ENCODE data around the gene ZFYVE1. TPM values are rescaled to one million over a fixed set of nuclear protein-coding genes. Genes with fewer than 3 reads are reported as not detected.

ZFYVE1 gene
- total RNA-seq, 1 donor from 2014 or later, result 73.9 TPM

GRCh38 chr14:72982146-72982708, 44.7 kb downstream of the ZFYVE1 start:
- TF ChIP-seq CTCF (IDR thresholded peaks at IDR 0.05), result no peak
- DNase-seq (ENCODE audit: low spot score in 2 of 2), result no peak
- Histone ChIP-seq H3K9me3 (no peaks in the 10 kb centered on the region), H3K27ac (no peak overlapping the region), H3K4me1 (no peaks in the 10 kb centered on the region), H3K27me3 (no peaks in the 10 kb centered on the region), H3K4me3 (no peak overlapping the region), H3K36me3 (peaks cover 41 to 68% of the 10 kb centered on the region in 2 donors)
- intact Hi-C loops (cut with DNase I), result no loop called here

GRCh38 chr14:72980863-72981262, 46.0 kb downstream of the ZFYVE1 start:
- Histone ChIP-seq H3K9me3 (no peaks in the 10 kb centered on the region), H3K27ac (no peak overlapping the region), H3K4me3 (no peak overlapping the region), H3K4me1 (no peaks in the 10 kb centered on the region), H3K36me3 (peaks cover 34 to 74% of the 10 kb centered on the region in 2 donors), H3K27me3 (no peaks in the 10 kb centered on the region)
- TF ChIP-seq CTCF (IDR thresholded peaks at IDR 0.05), result no peak
- no peak for DNase-seq (ENCODE audit: low spot score in 2 of 2)
- intact Hi-C loops (cut with DNase I), result no loop called here

GRCh38 chr14:72978856-72979255, 48.0 kb downstream of the ZFYVE1 start:
- DNase-seq (ENCODE audit: low spot score in 2 of 2), result no peak
- Histone ChIP-seq H3K27me3 (no peaks in the 10 kb centered on the region), H3K9me3 (no peaks in the 10 kb centered on the region), H3K36me3 (peaks cover 53 to 86% of the 10 kb centered on the region in 2 donors), H3K27ac (no peak overlapping the region), H3K4me3 (no peak overlapping the region), H3K4me1 (no peaks in the 10 kb centered on the region)
- intact Hi-C loops (cut with DNase I), result no loop called here
- TF ChIP-seq CTCF (IDR thresholded peaks at IDR 0.05), result no peak

- no peak for DNase-seq (ENCODE audit: low spot score in 2 of 2)
- Histone ChIP-seq H3K4me1 (no peaks in the 10 kb centered on the region), H3K27me3 (no peaks in the 10 kb centered on the region), H3K36me3 (peaks cover 67 to 90% of the 10 kb centered on the region in 2 donors), H3K27ac (no peak overlapping the region), H3K4me3 (no peak overlapping the region), H3K9me3 (no peaks in the 10 kb centered on the region)
- intact Hi-C loops (cut with DNase I), result no loop called here
- TF ChIP-seq CTCF (IDR thresholded peaks at IDR 0.05), result no peak
These were observed 51.1 kb downstream of the ZFYVE1 start for GRCh38 chr14:72975770-72976169.

- no peak for DNase-seq (ENCODE audit: low spot score in 2 of 2)
- no peaks in the 10 kb centered on the region for H3K9me3 ChIP-seq
- no peak overlapping the region for H3K4me3 ChIP-seq
- TF ChIP-seq CTCF (IDR thresholded peaks at IDR 0.05), result no peak
- H3K27ac ChIP-seq, result no peak overlapping the region
- intact Hi-C loops (cut with DNase I), result no loop called here
- peaks cover 64 to 90% of the 10 kb centered on the region in 2 donors for H3K36me3 ChIP-seq
- no peaks in the 10 kb centered on the region for H3K4me1 ChIP-seq
- no peaks in the 10 kb centered on the region for H3K27me3 ChIP-seq
These were observed 52.2 kb downstream of the ZFYVE1 start for GRCh38 chr14:72974661-72975060.
